Aorta (tissue), 5 donors: ENCODE results near the gene NDRG2. TPM values are rescaled to one million over a fixed set of nuclear protein-coding genes. Genes with fewer than 3 reads are reported as not detected.
A peak's percentile ranks its signal among the peaks of the same experiment; 100 is the strongest.

ENCODE experiments used
- ATAC-seq: fragments of 200-7000 bp; cut with Tn5 transposase; one replicate; pipeline ENCODE4 v1.9.1; 2022; ENCODE audit warnings: moderate library complexity; ENCODE audit not compliant: low FRiP score
- DNase-seq, 2 donors: peaks; one replicate each; pipeline ENCODE4 v3.0.0-alpha.2; 2020
- H3K27ac ChIP-seq, 2 donors: one replicate each; pipeline ENCODE4 v1.5.1; 2013; ENCODE audit warnings: low read length in 2 of 2, mild to moderate bottlenecking in 2 of 2, moderate library complexity in 2 of 2, control low read depth in 1 of 2, inconsistent platforms in 1 of 2, low read depth in 1 of 2
- H3K27me3 ChIP-seq, 2 donors: one replicate each; pipeline ENCODE4 v1.6.1; 2013; ENCODE audit warnings: control low read depth in 1 of 2, low read length in 1 of 2, mild to moderate bottlenecking in 1 of 2, moderate library complexity in 1 of 2; ENCODE audit not compliant: insufficient read depth in 2 of 2, control insufficient read depth in 1 of 2
- H3K36me3 ChIP-seq, 2 donors: one replicate each; pipeline ENCODE4 v1.6.1; 2013; ENCODE audit warnings: control low read depth in 1 of 2, low read length in 1 of 2, mild to moderate bottlenecking in 1 of 2; ENCODE audit not compliant: insufficient read depth in 2 of 2, control insufficient read depth in 1 of 2
- H3K4me1 ChIP-seq, 2 donors: one replicate each; pipeline ENCODE4 v1.6.1; 2013; ENCODE audit warnings: low read length in 2 of 2, control low read depth in 1 of 2, mild to moderate bottlenecking in 1 of 2, moderate library complexity in 1 of 2; ENCODE audit not compliant: insufficient read depth in 2 of 2, control insufficient read depth in 1 of 2
- H3K4me3 ChIP-seq, 2 donors: one replicate each; pipeline ENCODE4 v1.5.1; 2013; ENCODE audit warnings: low read length in 2 of 2, control low read depth in 1 of 2, mild to moderate bottlenecking in 1 of 2
- H3K9me3 ChIP-seq: one replicate; pipeline ENCODE4 v1.6.1; 2013; ENCODE audit warnings: mild to moderate bottlenecking, low read length; ENCODE audit not compliant: control insufficient read depth
- WGBS, 2 donors: extraction: QIAGEN DNeasy Blood & Tissue Kit; methylation state at CpG; one replicate each; pipeline ENCODE4 v1.1.7; 2013; 5-methylcytosine and 5-hydroxymethylcytosine counted together
- intact Hi-C, 2 donors: fragments of 100-400 bp; cut with DNase I; formaldehyde crosslinking; loops; one replicate each; pipeline versions ENCODE4 v1.14.2 to v1.15.0; 2022
- long read RNA-seq, 2 donors: library from polyadenylated mRNA; unstranded; transcript quantifications; one replicate each; pipeline ENCODE4 v2.0.0, GENCODE V29; 2020 to 2021
- polyA plus RNA-seq, 2 donors: library from polyadenylated mRNA; stranded (reverse); fragments of 200-250 nt; gene quantifications; one replicate each; pipeline ENCODE4 v1.2.3, GENCODE V29; 2013
- total RNA-seq, 2 donors: library from RNA; stranded (reverse); fragmentation: NEBNext Ultra II Directional; extraction: Animal tissue kit (Norgen Biotek cat#: 25700); gene quantifications; one replicate each; pipeline ENCODE4 v1.2.1, GENCODE V29; 2021
- donor health status: healthy with polysubstance abuse.
- donor health status: Bipolar disorder and iron deficiency.
- donor health status: DM: no; HTN: no; CAD: no.
- donor health status: DM: no; HTN: no; CAD: no.
- donor health status: DM: yes; HTN: yes; CAD: no.

Gene NDRG2
- total RNA-seq (100 to 1,000 TPM in 1 of 2 donors, 10 to 100 TPM in 1; 68.7 to 107 TPM), polyA plus RNA-seq (100 to 1,000 TPM in 1 of 2 donors, 10 to 100 TPM in 1; 83.6 to 196 TPM)
- long read RNA-seq, donor 1, transcript NDRG2-208 (16 exons, 2,022 nt): major isoform, 60 of 433 reads
- long read RNA-seq, donor 1, transcript NDRG2-227 (15 exons, 1,980 nt): minor isoform, 50 of 433 reads
- long read RNA-seq, donor 1, transcript NDRG2-202 (17 exons, 2,122 nt): minor isoform, 49 of 433 reads
- long read RNA-seq, donor 1, transcript NDRG2-211 (16 exons, 2,054 nt): minor isoform, 43 of 433 reads
- long read RNA-seq, donor 1, partial matches to known transcripts: 36 of 433 reads
- long read RNA-seq, donor 1, other reads (novel, unspliced or antisense): 94 of 433 reads
- long read RNA-seq, donor 2, transcript NDRG2-227 (15 exons, 1,980 nt): major isoform, 6 of 56 reads
- long read RNA-seq, donor 2, partial matches to known transcripts: 12 of 56 reads
- long read RNA-seq, donor 2, other reads (novel, unspliced or antisense): 18 of 56 reads

- Histone ChIP-seq H3K27ac (peak within 1 kb of the TSS; percentile 62 to 91), H3K4me3 (peak within 1 kb of the TSS; percentile 42 to 63), H3K27me3 (no peaks in the 10 kb centered on the region), H3K36me3 (peaks cover 0 to 2% of the 10 kb centered on the region in 2 donors), H3K9me3 (no peaks in the 10 kb centered on the region), H3K4me1 (peaks cover 0 to 3% of the 10 kb centered on the region in 2 donors)
- intact Hi-C loops: loop anchor here in 1 of 2 donors (5.0 kb wide), 1 partner anchor 68 kb away; no protein-coding TSS in a partner anchor
- DNase-seq (peak; percentile 83 to 89), ATAC-seq (peak; percentile 90)
- WGBS, 2 donors: 1% methylated on average over 49 to 72 of the region's 72 CpGs
These were observed at the start of gene NDRG2 for GRCh38 chr14:21024585-21025370. Gene NDRG2, minus strand, starts transcription at chr14:21025061. Its CDS starts 1,746 bp downstream, at chr14:21023315.

GRCh38 chr14:21073921-21074320 lies 49.1 kb upstream of the NDRG2 start:
- no peak overlapping the region for H3K4me3 ChIP-seq
- ATAC-seq (no peak), DNase-seq (no peak)
- H3K36me3 ChIP-seq: peaks cover 0 to 2% of the 10 kb centered on the region in 2 donors
- no peaks in the 10 kb centered on the region for H3K4me1 ChIP-seq
- no peaks in the 10 kb centered on the region for H3K27me3 ChIP-seq
- no peak overlapping the region for H3K27ac ChIP-seq
- 89 to 92% methylated on average over 9 of the region's 9 CpGs for WGBS, 2 donors
- no peaks in the 10 kb centered on the region for H3K9me3 ChIP-seq
- intact Hi-C loops: loop anchor here in 1 of 2 donors (10.0 kb wide), 1 partner anchor 311 kb away; the partner anchor contains the start of gene SUPT16H

GRCh38 chr14:21072781-21073339 lies 48.0 kb upstream of the NDRG2 start:
- intact Hi-C loops: loop anchor here in 1 of 2 donors (10.0 kb wide), 1 partner anchor 312 kb away; the partner anchor contains the start of gene SUPT16H
- Histone ChIP-seq H3K27ac (no peak overlapping the region), H3K4me1 (no peaks in the 10 kb centered on the region), H3K36me3 (peaks cover 0 to 2% of the 10 kb centered on the region in 2 donors), H3K4me3 (no peak overlapping the region), H3K27me3 (no peaks in the 10 kb centered on the region), H3K9me3 (no peaks in the 10 kb centered on the region)
- DNase-seq (no peak), ATAC-seq (no peak)
- 74 to 81% methylated on average over 9 of the region's 9 CpGs for WGBS, 2 donors

GRCh38 chr14:21072031-21072473 lies 47.2 kb upstream of the NDRG2 start:
- DNase-seq (no peak), ATAC-seq (no peak)
- intact Hi-C loops: loop anchor here in 1 of 2 donors (10.0 kb wide), 1 partner anchor 313 kb away; the partner anchor contains the start of gene SUPT16H
- Histone ChIP-seq H3K36me3 (peaks cover 0 to 2% of the 10 kb centered on the region in 2 donors), H3K27me3 (no peaks in the 10 kb centered on the region), H3K4me3 (peak overlapping the region in 1 of 2 donors; percentile 51), H3K27ac (peak overlapping the region; percentile 34 to 37), H3K4me1 (no peaks in the 10 kb centered on the region), H3K9me3 (no peaks in the 10 kb centered on the region)
- 0 to 2% methylated on average over 4 of the region's 4 CpGs for WGBS, 2 donors

- Histone ChIP-seq H3K4me3 (peak overlapping the region; percentile 51 to 63), H3K27ac (peak overlapping the region; percentile 34 to 49), H3K27me3 (no peaks in the 10 kb centered on the region), H3K9me3 (no peaks in the 10 kb centered on the region), H3K36me3 (peaks cover 0 to 2% of the 10 kb centered on the region in 2 donors), H3K4me1 (no peaks in the 10 kb centered on the region)
- peak; percentile 88 for ATAC-seq
- peak; percentile 96 for DNase-seq
- 0 to 1% methylated on average over 29 to 37 of the region's 37 CpGs for WGBS, 2 donors
- intact Hi-C loops: loop anchor here in 1 of 2 donors (10.0 kb wide), 1 partner anchor 313 kb away; the partner anchor contains the start of gene SUPT16H
These were observed 46.6 kb upstream of the NDRG2 start for GRCh38 chr14:21071225-21072030.

- no peaks in the 10 kb centered on the region for H3K27me3 ChIP-seq
- peaks cover 0 to 2% of the 10 kb centered on the region in 2 donors for H3K36me3 ChIP-seq
- DNase-seq (peak; percentile 66 to 82), ATAC-seq (peak; percentile 55)
- intact Hi-C loops: loop anchor here in 1 of 2 donors (1.0 to 10.0 kb wide), 2 partner anchors 34 to 314 kb away; partner anchors contain the start of gene SUPT16H
- no peaks in the 10 kb centered on the region for H3K9me3 ChIP-seq
- no peaks in the 10 kb centered on the region for H3K4me1 ChIP-seq
- peak overlapping the region; percentile 51 to 63 for H3K4me3 ChIP-seq
- 1 to 2% methylated on average over 22 to 23 of the region's 23 CpGs for WGBS, 2 donors
- peak overlapping the region in 1 of 2 donors; percentile 49 for H3K27ac ChIP-seq
These were observed 45.9 kb upstream of the NDRG2 start for GRCh38 chr14:21070610-21071224.

GRCh38 chr14:21070083-21070609 lies 45.3 kb upstream of the NDRG2 start, which contains the start of gene ARHGEF40:
Gene ARHGEF40, plus strand, starts transcription at chr14:21070304. Its CDS starts 93 bp downstream, at chr14:21070397.
- Histone ChIP-seq H3K36me3 (no peaks in the 10 kb centered on the region), H3K27me3 (no peaks in the 10 kb centered on the region), H3K9me3 (no peaks in the 10 kb centered on the region), H3K4me3 (peak within 1 kb of the TSS; percentile 51 to 63), H3K27ac (peak within 1 kb of the TSS in 1 of 2 donors; percentile 49), H3K4me1 (no peaks in the 10 kb centered on the region)
- 0% methylated on average over 4 to 63 of the region's 63 CpGs for WGBS, 2 donors
- ATAC-seq (peak; percentile 81), DNase-seq (peak; percentile 75 to 91)
- intact Hi-C loops: loop anchor here in 1 of 2 donors (1.0 to 10.0 kb wide), 2 partner anchors 34 to 315 kb away; partner anchors contain the start of gene SUPT16H
